GM21390 (cell line): ENCODE data around the gene TMEM132E.

ENCODE experiments used
- ATAC-seq: cut with Tn5 transposase; IDR thresholded peaks from one replicate; pipeline ENCODE4 v1.9.1; 2021; ENCODE audit not compliant: unreplicated experiment

Gene TMEM132E

GRCh38 chr17:34569591-34569990, 9.8 kb upstream of the TMEM132E start:
- ATAC-seq: no peak

GRCh38 chr17:34570506-34570905, 8.9 kb upstream of the TMEM132E start:
- no peak for ATAC-seq

- no peak for ATAC-seq
Observed at GRCh38 chr17:34571428-34572130, 7.8 kb upstream of the TMEM132E start.

- ATAC-seq: no peak
Observed at GRCh38 chr17:34572483-34572882, 6.9 kb upstream of the TMEM132E start.

GRCh38 chr17:34575182-34575581, 4.2 kb upstream of the TMEM132E start:
- no peak for ATAC-seq

- no peak for ATAC-seq
Observed at GRCh38 chr17:34578016-34578415, 1.4 kb upstream of the TMEM132E start.

GRCh38 chr17:34578656-34579016, 746 bp upstream of the TMEM132E start:
- ATAC-seq: no peak

- ATAC-seq: no peak
Observed at GRCh38 chr17:34579979-34580684, 750 bp downstream of the TMEM132E start.

- no peak for ATAC-seq
Observed at GRCh38 chr17:34580685-34581445, 1.5 kb downstream of the TMEM132E start.

GRCh38 chr17:34581446-34582184, 2.2 kb downstream of the TMEM132E start:
- ATAC-seq: no peak

- ATAC-seq: no peak
Observed at GRCh38 chr17:34582185-34582900, 3.0 kb downstream of the TMEM132E start.

GRCh38 chr17:34582901-34583245, 3.5 kb downstream of the TMEM132E start:
- ATAC-seq: no peak

GRCh38 chr17:34584805-34585416, 5.5 kb downstream of the TMEM132E start:
- no peak for ATAC-seq

- no peak for ATAC-seq
Observed at GRCh38 chr17:34586346-34586846, 7.0 kb downstream of the TMEM132E start.

- no peak for ATAC-seq
Observed at GRCh38 chr17:34588266-34588665, 8.9 kb downstream of the TMEM132E start.

GRCh38 chr17:34589120-34589965, 10.0 kb downstream of the TMEM132E start:
- no peak for ATAC-seq

- no peak for ATAC-seq
Observed at GRCh38 chr17:34592002-34592401, 12.6 kb downstream of the TMEM132E start.

- no peak for ATAC-seq
Observed at GRCh38 chr17:34596920-34597319, 17.5 kb downstream of the TMEM132E start.

- no peak for ATAC-seq
Observed at GRCh38 chr17:34598161-34598776, 18.9 kb downstream of the TMEM132E start.
